HFF-Myc (cell line): Measurements from ENCODE around the gene OR1E1.
"Not testable (repeated sequence)": the region's sequence is repeated elsewhere in the genome, so short reads cannot be mapped to it uniquely, and the experiment has no call there.

Source experiments
- DNase-seq: peaks from one replicate; pipeline ENCODE4 v3.0.0-alpha.2; 2011; ENCODE audit warnings: low read depth; ENCODE audit errors: extremely low read depth
- H3K4me3 ChIP-seq: replicated peaks from 2 replicates; pipeline ENCODE4 v1.5.1; 2011; ENCODE audit warnings: low read depth, mild to moderate bottlenecking, control low read depth, low read length
- TF ChIP-seq, protein P1 (sequence below): IDR thresholded peaks from 2 replicates; pipeline ENCODE4 v1.5.1; 2012; ENCODE audit warnings: mild to moderate bottlenecking, low read depth, low read length, control low read depth; ENCODE audit errors: missing control alignments

OR1E1 gene

GRCh38 chr17:3415610-3416009 is 17.4 kb upstream of the OR1E1 start:
- no peak overlapping the region for H3K4me3 ChIP-seq
- TF ChIP-seq, protein P1, sequence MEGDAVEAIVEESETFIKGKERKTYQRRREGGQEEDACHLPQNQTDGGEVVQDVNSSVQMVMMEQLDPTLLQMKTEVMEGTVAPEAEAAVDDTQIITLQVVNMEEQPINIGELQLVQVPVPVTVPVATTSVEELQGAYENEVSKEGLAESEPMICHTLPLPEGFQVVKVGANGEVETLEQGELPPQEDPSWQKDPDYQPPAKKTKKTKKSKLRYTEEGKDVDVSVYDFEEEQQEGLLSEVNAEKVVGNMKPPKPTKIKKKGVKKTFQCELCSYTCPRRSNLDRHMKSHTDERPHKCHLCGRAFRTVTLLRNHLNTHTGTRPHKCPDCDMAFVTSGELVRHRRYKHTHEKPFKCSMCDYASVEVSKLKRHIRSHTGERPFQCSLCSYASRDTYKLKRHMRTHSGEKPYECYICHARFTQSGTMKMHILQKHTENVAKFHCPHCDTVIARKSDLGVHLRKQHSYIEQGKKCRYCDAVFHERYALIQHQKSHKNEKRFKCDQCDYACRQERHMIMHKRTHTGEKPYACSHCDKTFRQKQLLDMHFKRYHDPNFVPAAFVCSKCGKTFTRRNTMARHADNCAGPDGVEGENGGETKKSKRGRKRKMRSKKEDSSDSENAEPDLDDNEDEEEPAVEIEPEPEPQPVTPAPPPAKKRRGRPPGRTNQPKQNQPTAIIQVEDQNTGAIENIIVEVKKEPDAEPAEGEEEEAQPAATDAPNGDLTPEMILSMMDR, result no peak
- DNase-seq, result no peak

- not testable (repeated sequence) for DNase-seq, H3K4me3 ChIP-seq
These were observed 14.0 kb upstream of the OR1E1 start for GRCh38 chr17:3412216-3412615.

GRCh38 chr17:3411070-3411469 is 12.9 kb upstream of the OR1E1 start, which contains the start of gene OR3A3:
Gene OR3A3 (plus strand): TSS chr17:3411370.
- no peak within 1 kb of the TSS for H3K4me3 ChIP-seq
- DNase-seq, result no peak
- TF ChIP-seq, protein P1, result no peak

DNA sequence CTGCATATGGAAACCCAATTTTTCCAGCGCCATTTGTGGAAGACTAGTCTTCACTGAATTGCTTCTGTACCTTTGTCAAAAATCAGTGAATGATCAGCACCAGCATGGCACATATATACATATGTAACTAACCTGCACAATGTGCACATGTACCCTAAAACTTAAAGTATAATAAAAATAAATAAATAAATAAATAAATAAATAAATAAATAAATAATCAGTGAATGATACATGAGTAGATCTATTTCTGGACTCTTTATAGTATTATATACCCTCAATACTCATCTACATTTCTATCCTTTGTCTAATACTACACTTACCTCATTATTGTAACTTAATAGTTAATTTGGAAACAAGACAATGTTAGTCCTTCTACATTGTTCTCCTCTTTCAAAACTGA is 5.6 kb upstream of the OR1E1 start:
- DNase-seq, H3K4me3 ChIP-seq: not testable (repeated sequence)

GRCh38 chr17:3401786-3402185 is 3.6 kb upstream of the OR1E1 start:
- TF ChIP-seq, protein P1, result no peak
- DNase-seq, result no peak
- no peak overlapping the region for H3K4me3 ChIP-seq

- no peak for DNase-seq
- H3K4me3 ChIP-seq, result no peak overlapping the region
- TF ChIP-seq, protein P1, result no peak
These were observed 1.8 kb upstream of the OR1E1 start for GRCh38 chr17:3400055-3400454.

- not testable (repeated sequence) for DNase-seq
These were observed 409 bp downstream of the OR1E1 start for GRCh38 chr17:3397801-3398200.

GRCh38 chr17:3389791-3390190 is 8.4 kb downstream of the OR1E1 start:
- no peak for DNase-seq
- TF ChIP-seq, protein P1, result no peak
- no peak overlapping the region for H3K4me3 ChIP-seq

More at GRCh38 chr17:3397801-3398200, 409 bp downstream of the OR1E1 start:
- not testable (repeated sequence) for H3K4me3 ChIP-seq
